ENCODE data around the gene GIGYF1. TPM values are rescaled to one million over a fixed set of nuclear protein-coding genes. Genes with fewer than 3 reads are reported as not detected.

GIGYF1 gene
- total and polyA plus RNA-seq, 2 of the 8 experiments (the other 6 are each of a cell fraction or from before 2014, with no cell fraction given): 24.1 to 99.3 TPM

- TF ChIP-seq KDM4A (IDR thresholded peaks at IDR 0.05; ENCODE audit: low read depth, low read length, severe bottlenecking): peak; percentile 41
Observed at GRCh38 chr7:100720671-100721504, 26.8 kb upstream of the GIGYF1 start (continued).

All from H1 (cell line).